ENCODE data around the gene FXYD4.
A peak's percentile ranks its signal among the peaks of the same experiment; 100 is the strongest.

The FXYD4 gene

DNA sequence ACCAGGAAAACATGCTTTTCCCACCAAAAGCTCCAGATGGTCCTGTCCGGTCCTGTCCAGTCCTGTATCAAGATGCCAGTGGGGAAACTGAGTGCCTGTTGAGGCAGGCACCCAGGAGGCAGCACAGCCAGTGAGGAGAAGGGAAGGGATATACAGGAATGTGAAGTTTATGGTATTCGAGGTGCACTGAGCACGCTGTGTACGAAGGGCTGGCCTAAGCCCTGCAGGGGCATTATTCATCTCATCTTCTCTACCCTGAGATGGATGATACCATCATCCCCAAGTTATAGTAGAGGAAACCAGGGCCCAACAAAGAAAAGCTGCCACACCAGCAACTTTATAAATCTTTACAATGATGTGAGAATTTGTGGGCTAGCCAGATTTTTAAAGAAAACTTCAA lies 23.4 kb upstream of the FXYD4 start:
- no peak for DNase-seq

DNA sequence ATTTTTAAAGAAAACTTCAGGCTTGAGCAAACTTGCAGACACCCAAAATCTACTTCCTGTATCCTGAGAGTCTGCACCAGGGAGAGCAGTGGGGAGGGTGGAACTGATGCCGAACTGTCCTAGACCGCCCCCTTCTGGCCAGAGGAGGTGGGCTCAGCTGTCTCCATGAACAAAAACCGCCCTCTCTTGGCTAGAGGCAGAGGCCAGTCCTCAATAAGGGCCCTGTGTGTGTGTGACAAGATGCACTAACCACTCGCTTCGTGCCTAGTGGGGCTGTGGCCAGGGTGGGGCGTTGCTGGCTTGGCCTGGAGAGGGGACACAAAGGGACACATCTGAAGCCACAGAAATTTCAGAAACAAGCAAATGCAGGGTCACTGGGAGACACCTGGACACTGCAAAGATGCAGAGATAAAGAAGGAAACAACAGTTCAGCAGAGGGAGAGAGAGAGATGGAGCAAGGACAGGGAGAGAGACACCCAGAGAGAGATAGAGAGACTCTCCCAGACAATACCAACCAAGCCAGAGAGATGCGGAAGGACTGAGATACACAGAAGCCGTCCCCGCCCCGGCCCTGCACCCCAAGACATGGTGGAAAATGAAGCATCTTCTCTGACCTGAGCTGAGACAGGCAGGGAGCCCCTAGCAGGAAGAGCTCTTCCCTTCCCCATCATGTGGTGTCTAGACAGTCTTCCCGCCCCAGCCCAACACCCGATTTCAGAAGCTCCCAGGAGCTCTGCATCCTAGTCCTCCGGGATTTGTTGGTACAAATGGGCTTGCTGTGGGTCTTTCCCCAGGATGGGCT lies 22.7 kb upstream of the FXYD4 start:
- DNase-seq, result peak; percentile 40

DNA sequence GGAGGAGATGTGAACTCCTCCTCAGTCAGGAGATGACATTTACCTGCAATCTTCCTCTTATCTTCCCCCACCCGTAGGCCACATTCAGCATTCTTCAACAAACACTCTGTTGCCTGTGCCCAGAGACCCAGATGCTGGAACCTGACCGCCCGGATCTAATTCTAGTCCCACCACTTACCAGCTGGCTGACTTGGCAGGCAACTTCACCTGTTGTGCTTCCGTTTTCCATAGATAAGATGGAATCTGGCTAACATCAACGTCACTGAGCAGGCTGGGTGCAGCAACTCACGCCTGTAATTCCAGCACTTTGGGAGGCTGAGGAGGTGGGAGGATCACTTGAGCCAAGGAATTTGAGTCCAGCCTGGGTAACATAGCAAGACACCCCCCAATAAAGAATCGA lies 21.3 kb upstream of the FXYD4 start:
- DNase-seq, result no peak

- DNase-seq, result no peak
Observed at GRCh38 chr10:43350686-43351085, 20.8 kb upstream of the FXYD4 start.

- DNase-seq, result no peak
Observed at GRCh38 chr10:43351301-43351700, 20.1 kb upstream of the FXYD4 start.

GRCh38 chr10:43352951-43353350 lies 18.5 kb upstream of the FXYD4 start:
- no peak for DNase-seq

GRCh38 chr10:43353495-43354329 lies 17.7 kb upstream of the FXYD4 start:
- no peak for DNase-seq

DNA sequence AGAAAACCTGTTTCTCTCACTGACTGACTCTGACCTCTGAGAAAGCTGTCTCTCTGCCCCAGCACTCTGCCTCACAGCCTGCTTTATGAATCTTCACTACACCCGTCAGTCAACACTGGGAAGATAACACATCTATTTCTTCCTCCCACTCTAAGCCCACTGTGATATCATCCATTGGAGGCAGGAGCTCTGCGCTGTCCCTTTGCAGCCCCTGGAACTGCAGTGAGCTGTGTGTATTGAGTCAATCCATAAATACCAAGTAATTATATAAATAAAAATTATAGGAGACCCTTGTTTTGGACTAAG lies 17.2 kb upstream of the FXYD4 start:
- no peak for DNase-seq

- no peak for DNase-seq
Observed at GRCh38 chr10:43354879-43355380, 16.5 kb upstream of the FXYD4 start.

DNA sequence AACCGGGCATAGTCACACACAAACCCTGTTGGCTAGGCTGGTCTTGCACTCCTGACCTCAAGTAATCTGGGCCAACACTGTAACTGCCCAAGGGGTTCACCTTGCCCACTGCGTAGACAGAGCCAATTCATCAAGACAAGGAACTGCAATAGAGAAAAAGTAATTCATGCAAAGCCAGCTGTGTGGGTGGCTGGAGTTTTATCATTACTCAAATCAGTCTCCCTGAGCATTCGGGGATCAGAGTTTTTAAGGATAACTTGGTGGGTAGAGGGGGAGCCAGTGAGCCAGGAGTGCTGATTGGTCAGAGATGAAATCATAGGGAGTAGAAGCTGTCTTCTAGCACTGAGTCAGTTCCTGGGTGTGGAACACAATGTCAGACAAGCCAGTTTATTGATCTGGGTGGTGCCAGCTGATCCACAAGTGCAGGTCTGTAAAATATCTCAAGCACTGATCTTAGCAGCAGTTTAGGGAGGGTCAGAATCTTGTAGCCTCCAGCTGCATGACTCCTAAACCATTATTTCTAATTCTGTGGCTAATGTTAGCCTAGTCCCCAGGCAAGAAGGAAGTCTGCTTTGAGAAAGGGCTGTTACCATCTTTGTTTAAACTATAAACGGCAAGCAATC lies 15.6 kb upstream of the FXYD4 start:
- DNase-seq, result no peak

DNA sequence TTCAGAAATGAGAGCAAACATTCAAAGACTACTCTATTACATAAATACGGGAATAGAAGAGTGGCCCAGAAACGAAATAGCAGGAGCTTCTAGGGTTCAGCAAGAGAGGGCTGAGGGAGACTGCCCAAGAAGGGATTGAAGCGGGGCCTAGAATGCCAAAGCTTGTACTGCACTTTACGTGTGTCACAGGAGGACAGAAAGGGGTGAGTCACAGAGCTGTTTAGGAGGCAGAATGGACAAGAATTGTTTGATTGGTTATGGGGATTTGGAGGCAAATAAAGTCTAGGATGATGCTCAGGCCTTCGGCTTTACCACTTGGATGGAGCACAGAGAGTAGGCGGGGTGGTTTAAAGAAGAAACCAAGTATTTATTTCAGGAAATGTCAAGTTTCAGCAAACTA lies 11.3 kb upstream of the FXYD4 start:
- no peak for DNase-seq

- DNase-seq, result no peak
Observed at GRCh38 chr10:43361547-43362190, 9.8 kb upstream of the FXYD4 start.

DNA sequence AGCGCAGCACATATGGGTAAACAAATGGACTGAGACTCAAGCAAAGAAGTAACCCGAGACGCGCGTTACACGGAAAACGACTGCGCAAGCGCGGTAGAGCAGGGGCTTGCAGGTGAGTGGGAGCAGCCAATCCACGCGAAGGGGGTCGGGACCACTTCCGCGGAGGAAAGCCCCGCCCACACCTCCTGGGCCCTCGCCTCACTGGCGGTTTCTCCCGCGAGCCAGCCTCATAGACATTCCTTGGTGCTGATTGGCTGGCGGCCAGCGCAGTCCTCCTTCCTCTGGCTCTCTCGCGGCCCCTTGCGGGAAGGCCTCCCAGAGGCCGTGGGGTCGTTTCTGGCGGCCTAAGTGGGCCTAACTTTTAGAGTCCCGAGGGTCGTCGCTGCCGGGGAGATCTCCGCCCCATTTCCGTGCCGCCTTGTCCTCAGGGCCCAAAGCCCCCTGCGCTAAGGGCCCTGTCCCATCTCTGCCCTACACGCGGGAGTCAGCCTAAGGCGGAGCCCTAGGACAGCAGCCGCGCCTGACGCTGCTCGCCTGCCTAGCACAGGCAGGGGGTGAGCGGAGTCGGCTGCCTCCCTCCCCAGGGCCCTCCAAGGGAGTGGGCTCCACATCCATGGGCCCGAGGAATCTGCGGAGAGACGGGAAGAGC lies 9.1 kb upstream of the FXYD4 start:
- DNase-seq, result peak; percentile 91

GRCh38 chr10:43365001-43365400 lies 6.4 kb upstream of the FXYD4 start:
- no peak for DNase-seq

DNA sequence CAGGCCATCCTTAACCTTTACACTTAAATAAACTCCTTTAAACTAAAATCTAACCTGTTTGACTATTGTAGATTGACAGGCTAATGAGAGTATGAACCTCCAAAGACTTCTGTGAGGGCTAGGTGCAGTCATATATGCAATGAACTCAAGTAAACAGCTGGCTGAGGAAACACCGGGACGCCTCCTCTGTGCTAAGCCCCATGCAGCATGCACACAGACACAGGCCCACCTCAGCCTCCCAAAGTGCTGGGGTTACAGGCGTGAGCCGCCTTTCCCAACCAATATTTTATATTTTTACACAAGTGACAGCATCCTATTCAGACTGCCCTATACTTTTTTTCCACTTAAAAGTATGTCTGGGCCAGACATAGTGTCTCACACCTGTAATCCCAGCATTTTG lies 1.5 kb upstream of the FXYD4 start:
- no peak for DNase-seq

- no peak for DNase-seq
Observed at GRCh38 chr10:43370671-43371215, 693 bp upstream of the FXYD4 start.

DNA sequence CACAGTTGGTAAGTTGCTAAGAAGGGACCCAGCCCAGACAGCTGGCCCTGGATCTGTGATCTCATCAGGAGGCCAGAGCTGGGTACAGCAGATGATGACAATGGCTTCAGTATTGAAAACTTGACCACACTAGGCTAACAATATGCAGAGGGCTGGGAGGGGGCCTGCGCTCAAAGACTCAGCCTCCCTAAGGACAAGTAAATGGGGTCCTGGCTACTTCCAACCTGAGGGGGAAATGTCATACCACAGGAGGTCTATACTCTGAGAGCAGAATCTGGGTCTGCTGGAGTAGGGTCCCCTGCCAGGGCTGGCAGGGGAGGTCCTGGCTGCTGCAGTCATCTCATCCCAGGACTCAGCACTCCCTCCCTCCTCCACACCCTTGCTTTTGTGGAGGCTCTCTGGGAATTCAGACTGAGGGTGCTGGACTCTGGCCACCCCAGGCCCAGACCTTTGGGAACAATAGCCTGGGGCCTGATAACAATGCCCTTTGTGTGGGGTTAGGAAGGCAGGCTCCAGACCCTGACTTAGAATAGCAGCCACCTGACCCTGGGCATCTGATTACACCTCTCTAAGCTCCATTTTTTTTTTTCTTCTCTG lies 1.4 kb downstream of the FXYD4 start:
- no peak for DNase-seq

DNA sequence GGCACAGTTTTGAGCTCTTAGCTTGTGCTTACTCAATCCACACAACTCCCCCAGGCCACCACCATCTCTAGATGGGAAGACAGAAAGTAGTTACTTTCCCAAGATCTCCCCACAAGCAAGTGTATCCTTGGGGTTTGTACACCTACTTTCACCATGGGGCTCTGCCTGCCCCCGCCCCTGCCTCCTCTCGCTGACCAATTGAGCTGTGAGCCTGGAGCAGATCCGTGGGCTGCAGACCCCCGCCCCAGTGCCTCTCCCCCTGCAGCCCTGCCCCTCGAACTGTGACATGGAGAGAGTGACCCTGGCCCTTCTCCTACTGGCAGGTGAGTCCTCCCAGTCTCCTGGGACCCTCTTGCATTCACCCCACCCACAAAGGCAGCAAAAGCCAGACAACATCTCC lies 2.0 kb downstream of the FXYD4 start:
- DNase-seq, result no peak

DNA sequence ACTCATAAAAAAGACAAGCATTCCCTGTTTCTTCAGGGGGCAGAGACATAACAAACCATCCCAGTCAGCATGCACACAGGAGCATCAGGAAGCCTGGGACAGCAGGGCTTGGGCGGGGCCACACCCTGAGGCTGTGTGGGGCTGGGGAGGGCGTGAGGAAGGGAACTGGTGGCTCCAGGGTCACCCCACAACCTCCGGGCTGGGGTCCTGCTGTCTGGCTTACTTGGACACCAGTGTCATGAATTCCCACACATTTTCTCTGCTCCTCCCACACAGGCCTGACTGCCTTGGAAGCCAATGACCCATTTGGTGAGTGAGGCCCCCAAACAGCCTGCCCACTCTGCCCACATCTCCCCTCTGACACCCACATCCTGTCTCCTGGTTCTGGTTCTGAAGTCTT lies 2.8 kb downstream of the FXYD4 start:
- no peak for DNase-seq

- DNase-seq, result no peak
Observed at GRCh38 chr10:43375401-43376020, 4.1 kb downstream of the FXYD4 start.

DNA sequence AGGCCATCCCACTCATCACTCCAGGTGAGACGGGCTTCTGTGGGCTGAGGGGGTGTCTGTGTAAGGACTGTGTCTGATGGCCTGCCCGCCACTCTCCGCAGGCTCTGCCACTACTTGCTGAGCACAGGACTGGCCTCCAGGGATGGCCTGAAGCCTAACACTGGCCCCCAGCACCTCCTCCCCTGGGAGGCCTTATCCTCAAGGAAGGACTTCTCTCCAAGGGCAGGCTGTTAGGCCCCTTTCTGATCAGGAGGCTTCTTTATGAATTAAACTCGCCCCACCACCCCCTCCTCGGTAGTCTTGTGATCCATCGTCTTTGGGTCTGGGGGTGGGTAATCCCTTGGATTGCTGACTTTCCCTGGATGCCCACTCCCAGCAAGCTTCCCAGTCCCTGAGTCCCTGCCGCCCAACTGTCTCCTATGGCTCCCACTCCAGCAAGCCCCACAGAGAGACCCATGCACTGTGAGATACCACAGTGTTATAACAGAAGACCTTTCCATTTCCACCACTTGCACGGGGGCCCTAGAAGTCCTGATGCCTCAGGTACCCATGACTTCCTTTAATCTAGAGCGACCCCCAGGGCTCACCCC lies 4.7 kb downstream of the FXYD4 start:
- no peak for DNase-seq
